Measurements from ENCODE around the gene OLFM2. TPM values are rescaled to one million over a fixed set of nuclear protein-coding genes. Genes with fewer than 3 reads are reported as not detected.
A peak's percentile ranks its signal among the peaks of the same experiment; 100 is the strongest.
"Not testable (repeated sequence)": the region's sequence is repeated elsewhere in the genome, so short reads cannot be mapped to it uniquely, and the experiment has no call there.

The OLFM2 gene
- total RNA-seq, 2 donors from 2014 or later: 1.7 to 5.0 TPM

DNA sequence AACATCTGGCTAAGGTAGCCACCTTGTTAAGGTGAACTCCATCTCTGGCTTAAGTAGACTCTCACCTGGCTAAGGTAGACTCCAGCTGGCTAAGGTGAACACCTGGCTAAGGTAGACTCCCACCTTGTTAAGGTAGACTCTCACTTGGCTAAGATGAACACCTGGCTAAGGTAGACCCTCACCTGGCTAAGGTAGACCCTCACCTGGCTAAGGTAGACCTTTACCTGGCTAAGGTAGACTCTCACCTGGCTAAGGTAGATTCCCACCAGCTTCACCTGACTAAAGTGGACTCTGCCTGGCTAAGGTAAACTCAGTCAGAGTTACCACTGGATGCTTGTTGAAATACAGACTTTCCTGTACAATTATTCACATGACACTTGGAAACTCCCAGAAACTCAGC lies 77.5 kb downstream of the OLFM2 start:
- Mint-ChIP-seq H3K36me3 (peaks cover 0 to 14% of the 10 kb centered on the region in 2 donors), H3K27ac (peak overlapping the region; percentile 84 to 90), H3K9me3 (no peaks in the 10 kb centered on the region)
- DNase-seq (ENCODE audit: low spot score in 2 of 2) (no peak), ATAC-seq (no peak)

DNA sequence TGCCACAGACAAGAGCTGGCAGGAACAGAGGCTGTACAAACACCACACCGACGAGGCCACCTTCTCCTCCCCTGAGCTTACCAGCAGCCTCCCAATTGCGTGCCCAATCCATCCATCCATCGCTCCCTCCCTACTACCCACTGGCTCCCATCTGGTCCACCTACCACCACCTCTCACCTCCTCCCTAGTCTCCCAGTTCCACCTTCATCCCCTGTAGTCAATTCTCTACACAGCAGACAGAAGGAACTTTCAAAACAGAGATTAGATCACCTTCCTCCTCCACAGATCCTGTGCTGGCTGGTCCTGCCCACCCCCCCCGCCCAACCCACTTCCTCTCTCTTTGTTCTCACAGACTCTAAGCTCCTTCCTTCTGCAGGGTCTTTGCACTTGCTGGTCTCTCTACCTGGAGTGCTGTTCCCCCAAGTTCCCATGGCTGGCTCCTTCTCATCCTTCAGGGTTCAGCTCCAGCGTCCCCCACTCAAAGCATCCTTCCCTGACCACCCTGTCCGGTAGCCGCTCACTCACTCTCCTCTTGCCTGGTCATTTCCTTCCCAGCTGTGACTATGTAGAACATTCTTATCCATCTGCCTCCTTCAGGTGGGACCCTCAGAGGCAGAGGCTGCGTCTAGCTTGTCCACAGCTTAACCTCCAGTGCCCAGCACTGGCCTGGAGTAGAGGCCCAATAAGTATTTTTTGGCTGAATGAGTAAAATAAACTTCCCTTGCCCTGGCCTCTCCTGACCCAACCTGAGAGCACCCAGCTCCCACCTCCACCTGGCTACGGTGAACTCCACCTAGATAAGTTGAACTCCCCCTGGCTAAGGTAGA lies 78.2 kb downstream of the OLFM2 start:
- ATAC-seq: peak; percentile 72 to 75
- peak overlapping the region; percentile 84 to 90 for H3K27ac Mint-ChIP-seq
- H3K9me3 Mint-ChIP-seq: no peaks in the 10 kb centered on the region
- peaks cover 0 to 12% of the 10 kb centered on the region in 2 donors for H3K36me3 Mint-ChIP-seq
- no peak for DNase-seq (ENCODE audit: low spot score in 2 of 2)

DNA sequence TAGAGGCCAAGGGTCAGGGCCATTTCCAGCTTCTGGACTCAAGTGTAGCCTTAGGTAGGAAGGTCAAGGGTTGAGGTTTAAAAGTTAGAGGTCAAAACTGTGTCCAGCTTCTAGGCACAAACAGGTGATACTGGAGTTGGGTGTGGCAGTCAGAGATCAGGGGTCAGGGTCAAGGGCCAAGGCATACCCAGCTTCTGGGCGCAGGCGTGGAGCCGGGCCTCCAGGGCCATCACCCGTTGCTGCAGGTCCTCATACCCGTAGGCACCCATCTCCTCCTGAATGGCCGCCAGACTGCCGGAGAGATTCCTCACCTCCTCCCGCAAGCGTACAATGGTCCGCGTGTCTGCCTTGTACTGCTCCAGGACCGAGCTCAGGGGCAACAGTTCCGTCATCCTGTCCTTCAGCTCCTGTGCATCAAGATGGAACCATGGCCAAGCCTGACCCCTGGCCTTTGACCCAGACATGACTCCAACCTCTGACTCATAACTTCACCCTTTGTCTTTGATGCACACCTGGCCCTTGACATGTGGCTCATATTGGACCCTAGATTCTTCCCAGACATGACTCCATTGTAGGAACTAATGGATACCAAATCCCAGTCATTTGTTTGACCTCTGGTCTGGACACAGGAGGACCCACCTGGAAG lies 79.1 kb downstream of the OLFM2 start:
- ATAC-seq (peak in 1 of 2 donors; percentile 20), DNase-seq (ENCODE audit: low spot score in 2 of 2) (no peak)
- peak overlapping the region in 1 of 2 donors; percentile 84 for H3K27ac Mint-ChIP-seq
- peaks cover 0 to 8% of the 10 kb centered on the region in 2 donors for H3K36me3 Mint-ChIP-seq
- no peaks in the 10 kb centered on the region for H3K9me3 Mint-ChIP-seq

DNA sequence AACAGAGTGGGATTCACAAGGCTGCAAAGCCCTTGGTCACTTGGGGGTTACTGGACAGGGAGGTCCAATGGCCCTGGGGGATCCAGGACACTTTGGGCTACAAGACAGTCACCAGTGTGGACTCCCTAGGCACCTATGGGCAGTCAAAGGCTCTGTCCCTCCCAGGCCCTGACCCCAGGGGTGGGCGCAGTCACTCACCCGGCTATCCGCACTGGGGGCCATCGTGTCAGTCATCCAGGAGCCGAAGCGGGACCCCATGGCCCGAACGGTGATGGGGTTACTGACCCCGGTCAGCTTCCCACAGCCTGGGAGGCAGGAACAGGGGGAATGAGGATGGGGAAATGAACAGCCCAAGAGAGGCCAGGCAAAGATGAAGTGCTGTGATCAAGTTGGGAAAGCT lies 79.7 kb downstream of the OLFM2 start:
- ATAC-seq: no peak
- peak overlapping the region; percentile 79 to 84 for H3K27ac Mint-ChIP-seq
- no peak for DNase-seq (ENCODE audit: low spot score in 2 of 2)
- H3K9me3 Mint-ChIP-seq: no peaks in the 10 kb centered on the region
- peaks cover 0 to 8% of the 10 kb centered on the region in 2 donors for H3K36me3 Mint-ChIP-seq

DNA sequence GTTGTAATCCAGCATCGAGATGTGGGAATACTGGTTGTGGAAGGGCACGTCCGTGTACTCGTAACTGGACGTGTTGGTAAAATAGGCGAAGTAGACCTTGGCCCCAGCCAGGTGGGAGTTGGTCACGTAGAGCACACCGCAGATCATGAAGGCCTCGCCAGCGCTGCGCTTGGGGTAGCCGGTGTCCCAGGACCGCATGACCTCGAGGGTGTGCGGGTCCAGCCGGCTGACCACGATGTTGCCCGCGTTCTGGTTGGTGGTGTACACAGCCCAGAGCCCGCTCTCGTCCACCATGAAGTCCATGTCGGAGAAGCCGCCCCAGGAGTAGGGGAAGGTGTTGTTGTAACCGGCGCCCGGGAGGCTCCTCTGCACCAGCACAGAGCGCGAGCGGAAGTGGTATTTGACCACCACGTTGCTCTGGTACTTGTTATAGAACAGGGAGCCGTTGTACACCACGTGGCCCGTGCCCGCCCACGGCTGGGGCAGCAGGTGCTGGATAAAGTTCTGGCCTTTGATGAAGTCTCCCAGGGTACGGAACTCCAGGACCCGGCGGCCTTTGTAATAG lies 82.0 kb downstream of the OLFM2 start:
- ATAC-seq: no peak
- no peak overlapping the region for H3K27ac Mint-ChIP-seq
- H3K36me3 Mint-ChIP-seq: peaks cover 0 to 8% of the 10 kb centered on the region in 2 donors
- DNase-seq (ENCODE audit: low spot score in 2 of 2): no peak
- no peaks in the 10 kb centered on the region for H3K9me3 Mint-ChIP-seq

DNA sequence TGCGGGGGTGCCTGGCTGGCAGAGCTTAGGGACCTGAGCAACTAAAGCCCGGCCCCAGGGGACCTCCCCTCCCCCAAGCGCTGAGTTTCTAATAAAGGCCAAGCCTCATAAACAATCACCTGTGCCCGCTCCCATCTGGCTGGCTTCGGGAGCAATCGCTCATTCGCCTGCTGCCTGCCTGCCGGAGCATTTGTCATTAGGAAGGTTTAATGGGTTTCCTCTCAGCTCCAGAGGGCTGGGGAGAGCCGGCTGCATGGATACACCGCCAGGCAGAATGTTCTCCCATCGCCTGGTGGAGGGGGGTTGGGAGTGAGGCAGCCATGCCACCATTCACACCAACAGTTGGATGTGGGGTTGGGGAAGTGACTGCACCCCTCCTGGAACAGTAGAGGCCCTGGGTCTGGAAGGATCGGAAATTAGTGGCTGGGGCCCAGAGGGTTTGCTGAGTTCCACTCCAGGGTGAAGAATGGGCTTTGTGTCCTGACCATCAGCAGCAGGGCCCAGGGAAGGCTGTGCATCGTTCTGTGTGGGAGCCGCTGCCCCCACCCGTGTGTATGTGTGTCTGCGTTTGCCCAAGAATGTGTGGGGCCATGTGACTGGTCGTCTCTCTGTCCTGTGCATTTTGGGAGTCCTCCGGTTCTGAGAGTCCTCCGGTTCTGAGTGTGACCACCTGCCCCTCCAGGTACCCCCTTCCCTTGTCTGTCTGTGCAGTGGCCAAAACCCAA lies 85.9 kb downstream of the OLFM2 start:
- no peaks in the 10 kb centered on the region for H3K9me3 Mint-ChIP-seq
- ATAC-seq (no peak), DNase-seq (ENCODE audit: low spot score in 2 of 2) (no peak)
- no peak overlapping the region for H3K27ac Mint-ChIP-seq
- peaks cover 0 to under 1% of the 10 kb centered on the region in 2 donors for H3K36me3 Mint-ChIP-seq

DNA sequence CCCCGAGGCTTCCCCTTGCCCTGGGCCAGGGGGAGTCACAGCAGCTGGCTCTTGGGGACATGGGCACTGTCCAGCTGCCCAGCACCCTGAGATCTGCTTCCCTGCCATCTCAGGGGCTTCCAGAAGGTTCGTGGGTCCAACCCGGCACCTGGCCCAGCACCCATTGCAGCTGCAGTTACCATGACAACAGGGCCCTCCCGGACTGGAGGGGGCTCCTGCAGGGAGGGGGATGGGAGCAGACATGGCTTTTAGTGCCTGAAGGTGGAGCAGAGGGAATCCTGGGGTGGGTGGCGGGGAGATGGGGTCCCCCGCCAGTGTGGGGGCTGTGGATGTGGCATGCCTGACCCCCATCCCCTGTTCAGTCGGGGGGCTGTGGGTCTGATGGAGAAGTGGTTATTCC lies 86.5 kb downstream of the OLFM2 start:
- DNase-seq (ENCODE audit: low spot score in 2 of 2): no peak

DNA sequence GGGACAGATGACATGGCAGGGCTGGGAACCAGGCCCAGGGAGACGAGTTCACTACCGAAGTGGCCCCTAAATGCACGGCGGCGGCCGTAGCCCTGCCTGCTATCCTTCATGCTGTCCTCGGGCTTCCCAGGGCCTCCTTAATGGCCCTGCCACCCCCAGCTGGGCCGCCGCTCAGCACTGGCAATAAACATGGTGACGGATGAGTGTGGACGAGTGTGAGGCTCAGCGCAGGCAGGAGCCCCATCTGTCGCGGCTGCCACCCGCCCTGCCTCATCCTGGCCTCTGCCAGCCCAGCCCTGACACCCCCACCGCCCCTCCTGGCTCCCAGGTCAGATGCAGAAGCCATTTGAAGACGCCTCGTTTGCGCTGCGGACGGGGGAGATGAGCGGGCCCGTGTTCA lies 87.6 kb downstream of the OLFM2 start:
- Mint-ChIP-seq H3K36me3 (peaks cover 0 to 14% of the 10 kb centered on the region in 2 donors), H3K9me3 (no peaks in the 10 kb centered on the region), H3K27ac (peak overlapping the region in 1 of 2 donors; percentile 35)
- DNase-seq (ENCODE audit: low spot score in 2 of 2) (no peak), ATAC-seq (no peak)

More for the DNA sequence above, 86.5 kb downstream of the OLFM2 start:
- Mint-ChIP-seq H3K9me3 (no peaks in the 10 kb centered on the region), H3K27ac (no peak overlapping the region), H3K36me3 (peaks cover 0 to 7% of the 10 kb centered on the region in 2 donors)
- ATAC-seq: no peak

DNA sequence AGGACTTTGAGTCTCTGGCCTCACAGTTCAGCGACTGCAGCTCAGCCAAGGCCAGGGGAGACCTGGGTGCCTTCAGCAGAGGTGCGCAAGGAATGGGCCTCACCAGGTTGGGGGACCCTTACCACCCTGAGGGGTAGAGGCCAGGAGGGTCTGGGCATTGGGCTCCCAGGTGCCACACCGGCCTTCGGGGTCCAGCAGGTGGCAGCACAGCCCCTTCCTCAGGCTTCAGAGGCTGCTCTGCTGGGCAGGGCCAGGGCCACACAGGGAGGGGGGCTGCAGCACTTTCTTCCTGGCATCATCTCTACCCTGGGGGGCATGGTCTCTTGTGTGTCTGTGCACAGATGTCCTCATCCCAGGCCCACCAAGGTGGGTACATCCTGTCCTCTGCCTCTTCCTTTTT lies 88.3 kb downstream of the OLFM2 start:
- ATAC-seq (peak; percentile 21 to 56), DNase-seq (ENCODE audit: low spot score in 2 of 2) (no peak)
- H3K27ac Mint-ChIP-seq: peak overlapping the region; percentile 35 to 65
- peaks cover 5 to 21% of the 10 kb centered on the region in 2 donors for H3K36me3 Mint-ChIP-seq
- no peaks in the 10 kb centered on the region for H3K9me3 Mint-ChIP-seq

DNA sequence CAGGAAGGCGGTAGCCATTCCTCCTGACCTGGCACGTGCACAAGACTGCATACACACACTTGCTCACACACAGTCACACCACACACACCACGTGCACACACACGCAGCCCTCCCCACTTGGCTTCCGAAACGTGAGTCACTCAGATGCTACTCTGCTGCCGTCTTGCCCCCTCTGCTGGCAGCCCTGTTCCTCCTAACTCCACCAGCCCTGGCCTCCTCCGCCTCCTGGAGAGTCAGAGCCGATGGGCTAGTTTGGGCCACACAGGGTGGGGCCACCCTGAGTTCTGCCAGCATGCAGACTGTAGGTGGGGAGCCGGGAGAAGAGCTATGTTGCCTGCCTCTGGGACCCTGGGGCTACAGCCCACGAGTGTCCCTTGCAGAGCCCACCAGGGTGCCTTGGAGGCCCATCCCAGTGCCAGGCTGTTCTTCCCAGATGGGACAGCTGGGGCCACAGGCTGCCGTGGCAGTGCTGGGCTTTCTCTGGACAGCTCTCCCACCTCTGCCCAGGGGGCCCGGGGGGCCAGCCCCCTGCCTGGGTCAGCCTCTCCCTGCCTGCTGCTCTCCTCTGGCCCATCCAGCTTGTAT lies 89.1 kb downstream of the OLFM2 start:
- peak in 1 of 2 donors; percentile 52 for DNase-seq (ENCODE audit: low spot score in 2 of 2)
- peak; percentile 76 to 79 for ATAC-seq
- Mint-ChIP-seq H3K9me3 (no peaks in the 10 kb centered on the region), H3K27ac (peak overlapping the region; percentile 2 to 60), H3K36me3 (peaks cover 9 to 26% of the 10 kb centered on the region in 2 donors)

DNA sequence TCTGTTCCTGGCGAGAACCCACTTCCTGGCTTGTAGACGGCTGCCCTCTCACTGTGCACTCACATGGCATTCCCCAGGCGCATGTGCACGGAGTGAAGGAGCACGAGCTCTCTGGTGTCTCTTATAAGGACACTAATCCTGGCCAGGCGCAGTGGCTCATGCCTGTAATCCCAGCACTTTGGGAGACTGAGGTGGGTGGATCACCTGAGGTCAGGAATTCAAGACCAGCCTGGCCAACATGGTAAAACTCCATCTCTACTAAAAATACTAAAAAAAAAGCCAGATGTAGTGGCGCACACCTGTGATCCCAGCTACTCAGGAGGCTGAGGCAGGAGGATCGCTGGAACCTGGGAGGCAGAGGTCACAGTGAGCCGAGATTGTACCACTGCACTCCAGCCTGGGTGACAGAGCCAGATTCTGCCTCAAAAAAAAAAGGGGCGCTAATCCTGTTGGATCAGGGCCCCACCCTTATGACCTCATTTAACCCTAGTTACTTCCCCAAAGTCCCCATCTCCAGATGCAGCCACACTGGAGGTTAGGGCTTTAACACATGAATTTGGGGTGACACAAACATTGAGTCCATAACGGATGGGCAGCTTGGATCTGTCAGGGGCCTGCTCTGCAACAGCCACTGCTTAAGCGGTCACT lies 92.6 kb downstream of the OLFM2 start:
- not testable (repeated sequence) for DNase-seq (ENCODE audit: low spot score in 2 of 2)

DNA sequence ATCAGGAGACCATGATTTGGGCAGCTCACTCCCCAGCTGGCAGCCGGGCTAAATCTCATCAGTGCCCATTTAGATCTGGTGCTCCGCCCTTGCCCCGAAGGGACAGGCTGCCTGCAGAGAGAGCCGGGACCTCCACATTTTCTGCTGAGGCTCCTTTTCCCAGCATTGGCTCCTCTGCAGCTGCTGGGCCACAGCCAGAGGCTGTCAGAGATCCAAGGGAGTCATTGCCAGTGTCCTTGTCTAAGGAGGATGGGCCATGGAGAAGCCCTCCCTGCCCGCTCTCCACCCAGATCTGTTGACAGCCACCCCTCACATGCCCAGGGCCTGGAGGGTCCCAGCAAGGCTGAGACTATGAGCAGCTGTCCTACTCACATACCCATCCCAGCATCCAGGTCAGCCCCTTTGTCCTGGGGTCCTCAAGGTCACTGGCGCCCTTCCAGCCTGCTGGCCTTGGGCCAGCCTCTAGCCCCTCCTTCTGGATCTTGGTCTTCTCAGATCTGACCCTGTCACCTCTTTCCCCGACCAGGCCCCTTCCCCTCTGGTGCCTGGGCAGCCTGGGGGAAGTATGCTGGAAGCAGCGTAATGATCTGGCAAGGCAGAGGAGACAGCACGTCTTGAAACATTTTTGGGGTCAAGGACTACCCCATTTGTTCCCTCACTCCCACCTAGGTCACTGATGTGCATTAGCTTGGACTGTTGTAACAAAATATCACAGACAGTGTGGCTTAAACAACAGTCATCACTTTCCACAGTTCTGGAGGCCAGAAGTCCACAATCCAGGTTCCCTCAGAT lies 93.3 kb downstream of the OLFM2 start:
- Mint-ChIP-seq H3K36me3 (peaks cover 19 to 36% of the 10 kb centered on the region in 2 donors), H3K9me3 (no peaks in the 10 kb centered on the region), H3K27ac (peak overlapping the region in 1 of 2 donors; percentile 50)
- DNase-seq (ENCODE audit: low spot score in 2 of 2): no peak
- ATAC-seq: no peak

More for the DNA sequence above, 92.6 kb downstream of the OLFM2 start:
- peaks cover 19 to 36% of the 10 kb centered on the region in 2 donors for H3K36me3 Mint-ChIP-seq
- not testable (repeated sequence) for ATAC-seq, H3K9me3 Mint-ChIP-seq
- peak overlapping the region in 1 of 2 donors; percentile 50 for H3K27ac Mint-ChIP-seq

DNA sequence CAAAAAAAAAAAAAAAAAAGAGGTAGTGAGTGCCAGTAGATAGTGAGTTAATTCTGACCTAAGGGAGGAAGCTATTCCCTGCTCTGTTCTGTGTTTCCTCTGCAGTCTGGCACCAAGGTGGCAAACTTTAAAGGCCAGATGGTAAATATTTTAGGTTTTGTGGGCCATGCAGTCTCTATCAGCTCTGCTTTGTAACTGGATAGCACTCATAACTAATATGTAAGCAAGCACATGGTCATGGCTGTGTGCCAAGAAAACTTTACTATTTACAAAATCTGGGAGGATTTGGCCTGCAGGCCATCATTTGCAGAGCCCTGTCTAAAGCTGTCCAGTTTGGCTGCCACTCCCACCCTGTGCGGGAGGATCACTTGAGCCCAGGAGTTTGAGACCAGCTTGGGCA lies 96.9 kb downstream of the OLFM2 start:
- Mint-ChIP-seq H3K27ac (peak overlapping the region in 1 of 2 donors; percentile 36), H3K36me3 (peaks cover 27% of the 10 kb centered on the region in 2 donors), H3K9me3 (no peaks in the 10 kb centered on the region)
- DNase-seq (ENCODE audit: low spot score in 2 of 2) (no peak), ATAC-seq (no peak)

DNA sequence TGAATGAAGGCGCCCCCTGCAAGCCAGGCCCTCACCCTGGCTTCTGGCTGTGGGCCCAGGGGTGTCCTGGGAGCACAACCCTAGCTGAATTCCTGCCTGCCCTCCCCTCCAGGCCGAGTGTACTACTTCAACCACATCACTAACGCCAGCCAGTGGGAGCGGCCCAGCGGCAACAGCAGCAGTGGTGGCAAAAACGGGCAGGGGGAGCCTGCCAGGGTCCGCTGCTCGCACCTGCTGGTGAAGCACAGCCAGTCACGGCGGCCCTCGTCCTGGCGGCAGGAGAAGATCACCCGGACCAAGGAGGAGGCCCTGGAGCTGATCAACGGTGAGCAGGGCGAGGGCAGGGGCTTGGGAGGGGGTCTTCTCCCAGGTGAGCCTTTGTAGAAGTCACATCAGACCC lies 98.0 kb downstream of the OLFM2 start:
- Mint-ChIP-seq H3K9me3 (no peaks in the 10 kb centered on the region), H3K36me3 (peaks cover 17 to 25% of the 10 kb centered on the region in 2 donors), H3K27ac (no peak overlapping the region)
- ATAC-seq: no peak
- DNase-seq (ENCODE audit: low spot score in 2 of 2): no peak

DNA sequence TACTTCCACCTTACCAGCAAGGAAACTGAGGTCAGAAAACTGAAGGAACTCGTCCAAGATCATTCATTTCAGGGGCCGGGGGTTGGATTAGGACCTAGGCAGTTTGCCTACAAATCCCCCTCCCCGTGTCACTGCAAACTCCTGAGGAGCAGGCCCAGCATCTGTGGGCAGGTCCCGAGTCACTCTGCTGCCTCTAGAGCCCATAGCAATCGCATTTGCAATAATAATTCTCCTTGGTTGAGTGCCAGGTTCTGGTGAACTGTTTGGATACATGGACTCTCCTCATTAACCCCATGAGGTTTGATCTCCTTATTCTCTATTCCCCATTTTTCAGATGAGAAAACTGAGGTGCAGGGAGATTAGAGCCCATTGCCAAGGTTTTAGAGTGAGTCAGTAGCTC lies 100.3 kb downstream of the OLFM2 start:
- ATAC-seq (no peak), DNase-seq (ENCODE audit: low spot score in 2 of 2) (no peak)
- Mint-ChIP-seq H3K36me3 (peaks cover 0 to 8% of the 10 kb centered on the region in 2 donors), H3K27ac (peak overlapping the region; percentile 80 to 93), H3K9me3 (no peaks in the 10 kb centered on the region)
